ENCODE measurements around the gene NAALADL2. TPM values are rescaled to one million over a fixed set of nuclear protein-coding genes. Genes with fewer than 3 reads are reported as not detected.

Gene NAALADL2
- 6.5 TPM for polyA plus RNA-seq
- long read RNA-seq, donor 1, result 0 reads
- long read RNA-seq, donor 2, result 0 reads
- long read RNA-seq, donor 3, result 0 reads
- long read RNA-seq, donor 4, result 0 reads
- long read RNA-seq, donor 5, result 0 reads
- long read RNA-seq, donor 6, result 0 reads
- long read RNA-seq, donor 7, result 0 reads
- long read RNA-seq, donor 8, result 0 reads
- long read RNA-seq, donor 9, partial matches to known transcripts, result 0 of 1 reads
- long read RNA-seq, donor 9, other reads (novel, unspliced or antisense), result 0 of 1 reads
- long read RNA-seq, donor 10, result 0 reads
- long read RNA-seq, donor 11, result 0 reads

DNA sequence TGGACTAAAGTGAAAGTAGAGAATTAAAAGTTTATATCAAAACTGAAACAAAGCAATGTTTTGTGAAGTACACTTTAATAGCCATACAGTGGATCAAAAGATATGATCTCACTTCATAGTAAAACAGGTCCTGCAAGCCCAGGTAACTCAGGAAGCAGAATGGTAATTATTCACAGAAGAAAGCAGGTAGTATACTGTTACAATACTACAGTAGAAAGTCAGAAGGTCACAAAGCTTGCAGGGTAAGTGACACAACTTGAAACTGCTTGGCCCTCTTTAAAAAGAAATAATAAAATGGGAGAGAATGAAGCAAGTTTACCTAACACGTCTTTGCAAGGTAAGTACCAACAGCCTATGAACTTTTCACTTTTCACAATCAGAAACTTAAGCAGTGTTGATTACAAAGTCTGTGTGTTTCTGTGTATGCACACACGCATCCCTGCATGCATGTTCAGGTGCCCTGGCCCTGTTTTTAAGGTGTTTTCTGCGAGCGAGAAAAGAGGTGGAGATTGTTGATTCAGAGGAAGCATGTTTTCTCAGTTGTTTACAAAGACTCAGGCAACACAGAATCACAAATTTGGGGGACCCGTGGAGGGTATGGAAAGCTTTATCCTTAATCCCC is at the start of gene NAALADL2:
NAALADL2 (plus strand) TSS at position 221 of the 622 bp plus-strand sequence.
- H3K4me1 ChIP-seq (ENCODE audit: control insufficient read depth, insufficient read depth, low read length), result peaks cover 6% of the 10 kb centered on the region
- H3K4me3 ChIP-seq (ENCODE audit: low read length), result peak within 1 kb of the TSS; percentile 6
- H3K27ac ChIP-seq (ENCODE audit: low read length), result peak within 1 kb of the TSS; percentile 61
- no peaks in the 10 kb centered on the region for H3K27me3 ChIP-seq (ENCODE audit: control insufficient read depth, insufficient read depth, low read length)
- no peaks in the 10 kb centered on the region for H3K9me3 ChIP-seq (ENCODE audit: control insufficient read depth, low read depth, low read length)
- WGBS (ENCODE audit: insufficient coverage, low lambda C conversion rate), result no CpG with 5 or more reads among the region's 5 CpGs
- DNase-seq, result peak; percentile 47 to 85
- no peaks in the 10 kb centered on the region for H3K36me3 ChIP-seq (ENCODE audit: control insufficient read depth, insufficient read depth, low read length)

DNA sequence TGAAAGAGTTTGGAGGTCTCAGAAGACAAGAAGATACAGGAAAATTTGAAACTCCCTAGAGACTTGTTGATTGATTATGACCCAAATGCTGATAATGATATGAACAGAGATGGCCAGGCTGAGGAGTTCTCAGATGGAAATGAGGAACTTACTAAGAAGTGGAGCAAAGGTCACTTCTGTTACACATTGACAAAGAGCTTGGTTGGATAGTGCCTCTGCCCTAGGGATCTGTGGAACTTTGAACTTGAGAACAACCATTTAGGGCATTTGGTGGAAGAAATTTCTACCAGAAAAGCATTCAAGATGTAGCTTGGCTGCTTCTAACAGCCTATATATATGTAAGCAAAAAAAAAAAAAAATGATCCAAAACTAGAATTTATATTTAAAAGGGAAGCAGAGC is 48.9 kb upstream of the NAALADL2 start:
- peak overlapping the region; percentile 25 for H3K27ac ChIP-seq (ENCODE audit: low read length)
- H3K4me1 ChIP-seq (ENCODE audit: control insufficient read depth, insufficient read depth, low read length), result peaks cover 17% of the 10 kb centered on the region
- H3K9me3 ChIP-seq (ENCODE audit: control insufficient read depth, low read depth, low read length), result no peaks in the 10 kb centered on the region
- no peaks in the 10 kb centered on the region for H3K27me3 ChIP-seq (ENCODE audit: control insufficient read depth, insufficient read depth, low read length)
- no peak overlapping the region for H3K4me3 ChIP-seq (ENCODE audit: low read length)
- H3K36me3 ChIP-seq (ENCODE audit: control insufficient read depth, insufficient read depth, low read length), result no peaks in the 10 kb centered on the region
- peak; percentile 61 to 83 for DNase-seq

DNA sequence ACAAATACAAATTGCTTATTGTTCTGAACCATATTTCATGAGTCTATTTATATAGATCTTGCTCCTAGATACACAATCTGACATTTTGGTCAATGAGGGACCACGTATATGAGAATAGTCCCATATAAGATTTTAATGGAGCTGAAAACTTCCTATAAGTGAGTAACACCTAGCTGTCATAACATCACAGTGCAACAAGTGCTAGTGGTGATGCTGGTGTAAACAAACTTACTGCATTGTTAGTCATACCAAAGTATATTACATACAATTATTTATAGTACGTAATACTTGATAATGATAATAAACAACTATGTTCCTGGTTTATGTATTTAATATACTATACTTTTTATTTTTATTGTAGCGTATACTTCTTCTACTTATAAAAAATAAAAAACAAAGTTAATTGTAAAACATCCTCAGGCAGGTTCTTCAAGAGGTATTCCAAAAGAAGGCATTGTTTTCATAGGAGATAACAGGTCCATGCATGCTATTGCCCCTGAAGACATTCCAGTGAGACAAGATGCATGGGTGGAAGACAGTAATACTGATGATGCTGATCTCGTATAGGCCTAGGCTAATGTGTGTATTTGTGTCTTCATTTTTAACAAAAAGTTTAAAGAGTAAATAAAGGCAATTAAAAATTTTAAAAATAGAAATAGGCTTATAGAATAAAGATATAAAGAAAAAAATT is 46.8 kb upstream of the NAALADL2 start:
- Histone ChIP-seq H3K36me3 (ENCODE audit: control insufficient read depth, insufficient read depth, low read length) (no peaks in the 10 kb centered on the region), H3K9me3 (ENCODE audit: control insufficient read depth, low read depth, low read length) (no peaks in the 10 kb centered on the region), H3K4me3 (ENCODE audit: low read length) (no peak overlapping the region), H3K27me3 (ENCODE audit: control insufficient read depth, insufficient read depth, low read length) (no peaks in the 10 kb centered on the region), H3K27ac (ENCODE audit: low read length) (no peak overlapping the region), H3K4me1 (ENCODE audit: control insufficient read depth, insufficient read depth, low read length) (peaks cover 17% of the 10 kb centered on the region)
- no peak for DNase-seq
- 100% methylated on average over 2 of the region's 4 CpGs for WGBS (ENCODE audit: insufficient coverage, low lambda C conversion rate)

DNA sequence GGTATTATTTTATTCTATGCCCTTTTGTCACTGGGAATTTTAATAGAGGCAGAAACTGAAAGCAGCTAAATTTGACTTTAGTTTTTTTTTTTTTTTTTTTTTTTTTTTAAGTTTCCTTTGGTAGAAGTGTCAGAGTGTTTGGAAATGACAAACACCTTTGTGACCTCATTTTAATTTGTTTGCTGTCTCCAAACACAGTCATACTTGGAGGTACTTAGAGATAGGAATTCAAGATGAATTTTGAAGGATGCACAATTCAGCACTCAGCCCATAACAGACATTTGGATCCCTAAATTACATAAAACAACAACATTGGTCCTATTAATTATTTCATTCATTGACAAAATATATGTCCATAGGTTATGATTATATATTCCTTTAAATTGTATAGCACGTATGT is 43.4 kb upstream of the NAALADL2 start:
- Histone ChIP-seq H3K27ac (ENCODE audit: low read length) (no peak overlapping the region), H3K9me3 (ENCODE audit: control insufficient read depth, low read depth, low read length) (no peaks in the 10 kb centered on the region), H3K36me3 (ENCODE audit: control insufficient read depth, insufficient read depth, low read length) (no peaks in the 10 kb centered on the region), H3K27me3 (ENCODE audit: control insufficient read depth, insufficient read depth, low read length) (no peaks in the 10 kb centered on the region), H3K4me1 (ENCODE audit: control insufficient read depth, insufficient read depth, low read length) (peaks cover 14% of the 10 kb centered on the region), H3K4me3 (ENCODE audit: low read length) (no peak overlapping the region)
- no peak for DNase-seq
- WGBS (ENCODE audit: insufficient coverage, low lambda C conversion rate), result 91% methylated on average over 1 of the region's 1 CpG

DNA sequence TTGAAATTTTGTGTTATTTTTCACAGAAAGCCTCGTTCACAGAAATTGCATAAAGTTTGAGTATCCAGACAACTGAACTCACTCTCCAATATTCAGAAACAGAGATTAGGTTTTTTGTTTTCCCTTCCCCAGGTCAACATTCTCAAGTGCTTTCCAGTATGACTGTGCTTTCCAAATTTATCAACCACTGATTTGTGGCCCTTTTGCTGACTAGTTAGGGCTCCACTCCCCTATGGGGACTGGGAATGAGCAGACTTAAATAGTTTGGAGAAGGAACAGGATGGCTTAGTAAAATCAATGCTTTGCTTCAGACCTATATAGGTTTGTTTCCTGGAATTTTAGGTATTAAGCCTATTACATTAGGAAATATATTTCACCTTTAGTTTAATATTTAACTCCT is 38.2 kb upstream of the NAALADL2 start:
- 100% methylated on average over 1 of the region's 1 CpG for WGBS (ENCODE audit: insufficient coverage, low lambda C conversion rate)
- no peak for DNase-seq
- Histone ChIP-seq H3K4me3 (ENCODE audit: low read length) (no peak overlapping the region), H3K4me1 (ENCODE audit: control insufficient read depth, insufficient read depth, low read length) (peaks cover 6% of the 10 kb centered on the region), H3K27ac (ENCODE audit: low read length) (no peak overlapping the region), H3K36me3 (ENCODE audit: control insufficient read depth, insufficient read depth, low read length) (no peaks in the 10 kb centered on the region), H3K9me3 (ENCODE audit: control insufficient read depth, low read depth, low read length) (no peaks in the 10 kb centered on the region), H3K27me3 (ENCODE audit: control insufficient read depth, insufficient read depth, low read length) (no peaks in the 10 kb centered on the region)

DNA sequence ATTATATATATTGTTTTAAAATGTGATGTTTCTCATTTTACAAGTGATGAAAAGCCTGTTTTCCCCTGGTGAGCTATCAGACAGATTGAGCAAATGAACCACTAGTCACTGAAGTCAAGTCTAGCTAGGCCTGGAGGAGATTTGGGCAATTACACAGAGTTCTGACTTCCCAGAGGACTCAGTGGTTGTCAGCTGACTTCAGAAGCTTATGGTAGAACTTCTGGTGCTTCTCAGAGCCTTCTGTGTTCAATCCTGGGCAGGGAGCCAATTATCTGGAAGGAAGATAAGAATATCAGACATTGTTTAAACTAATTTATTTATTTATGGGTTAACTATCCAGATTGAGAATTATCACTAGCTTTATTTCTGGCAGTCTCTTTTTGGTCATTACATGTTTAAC is 37.7 kb upstream of the NAALADL2 start:
- H3K36me3 ChIP-seq (ENCODE audit: control insufficient read depth, insufficient read depth, low read length), result no peaks in the 10 kb centered on the region
- DNase-seq, result peak; percentile 21 to 56
- no peaks in the 10 kb centered on the region for H3K9me3 ChIP-seq (ENCODE audit: control insufficient read depth, low read depth, low read length)
- peaks cover 6% of the 10 kb centered on the region for H3K4me1 ChIP-seq (ENCODE audit: control insufficient read depth, insufficient read depth, low read length)
- no peaks in the 10 kb centered on the region for H3K27me3 ChIP-seq (ENCODE audit: control insufficient read depth, insufficient read depth, low read length)
- H3K27ac ChIP-seq (ENCODE audit: low read length), result no peak overlapping the region
- H3K4me3 ChIP-seq (ENCODE audit: low read length), result no peak overlapping the region

DNA sequence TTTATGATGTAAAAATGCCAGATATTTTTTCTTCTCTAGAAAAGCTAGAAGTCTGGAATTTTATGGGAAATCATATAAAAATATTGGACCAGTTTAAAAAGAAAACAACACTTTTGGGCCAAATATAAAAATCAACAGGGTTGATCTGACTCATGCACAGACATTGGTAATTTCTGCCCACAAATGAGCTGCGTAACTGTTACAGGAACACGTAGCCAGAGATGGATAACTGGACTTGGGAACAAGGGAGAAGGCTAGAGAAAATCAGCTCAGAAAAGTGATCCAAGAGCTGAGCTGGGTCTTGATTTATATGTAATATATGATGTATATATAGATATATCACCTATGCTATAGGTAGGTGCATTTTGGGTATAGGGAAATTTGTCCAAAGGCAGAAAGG is 36.8 kb upstream of the NAALADL2 start:
- H3K4me3 ChIP-seq (ENCODE audit: low read length), result no peak overlapping the region
- no CpG with 5 or more reads among the region's 2 CpGs for WGBS (ENCODE audit: insufficient coverage, low lambda C conversion rate)
- no peaks in the 10 kb centered on the region for H3K36me3 ChIP-seq (ENCODE audit: control insufficient read depth, insufficient read depth, low read length)
- no peaks in the 10 kb centered on the region for H3K9me3 ChIP-seq (ENCODE audit: control insufficient read depth, low read depth, low read length)
- DNase-seq, result no peak
- no peaks in the 10 kb centered on the region for H3K27me3 ChIP-seq (ENCODE audit: control insufficient read depth, insufficient read depth, low read length)
- no peak overlapping the region for H3K27ac ChIP-seq (ENCODE audit: low read length)
- H3K4me1 ChIP-seq (ENCODE audit: control insufficient read depth, insufficient read depth, low read length), result peaks cover 6% of the 10 kb centered on the region

DNA sequence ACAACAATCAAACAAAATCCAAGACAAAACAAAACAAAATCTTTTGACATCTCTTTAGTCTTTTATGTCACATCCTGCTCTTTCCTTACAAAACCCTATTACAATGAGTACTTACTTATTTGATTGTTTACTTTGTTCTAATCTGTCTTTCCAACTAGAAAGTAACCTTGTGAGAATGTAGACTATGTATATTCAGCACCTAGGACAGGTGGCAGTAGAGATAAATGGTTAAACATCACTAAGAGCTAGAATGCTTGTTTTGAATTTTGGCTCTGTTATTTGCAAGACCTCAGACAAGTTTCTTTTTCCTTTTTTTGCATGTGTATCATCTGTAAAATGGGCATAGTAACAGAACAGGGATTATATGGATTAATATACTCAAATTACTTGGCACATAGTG is 33.1 kb upstream of the NAALADL2 start:
- no peaks in the 10 kb centered on the region for H3K9me3 ChIP-seq (ENCODE audit: control insufficient read depth, low read depth, low read length)
- peaks cover 6% of the 10 kb centered on the region for H3K4me1 ChIP-seq (ENCODE audit: control insufficient read depth, insufficient read depth, low read length)
- H3K4me3 ChIP-seq (ENCODE audit: low read length), result no peak overlapping the region
- H3K27me3 ChIP-seq (ENCODE audit: control insufficient read depth, insufficient read depth, low read length), result no peaks in the 10 kb centered on the region
- no peaks in the 10 kb centered on the region for H3K36me3 ChIP-seq (ENCODE audit: control insufficient read depth, insufficient read depth, low read length)
- DNase-seq, result no peak
- H3K27ac ChIP-seq (ENCODE audit: low read length), result no peak overlapping the region

DNA sequence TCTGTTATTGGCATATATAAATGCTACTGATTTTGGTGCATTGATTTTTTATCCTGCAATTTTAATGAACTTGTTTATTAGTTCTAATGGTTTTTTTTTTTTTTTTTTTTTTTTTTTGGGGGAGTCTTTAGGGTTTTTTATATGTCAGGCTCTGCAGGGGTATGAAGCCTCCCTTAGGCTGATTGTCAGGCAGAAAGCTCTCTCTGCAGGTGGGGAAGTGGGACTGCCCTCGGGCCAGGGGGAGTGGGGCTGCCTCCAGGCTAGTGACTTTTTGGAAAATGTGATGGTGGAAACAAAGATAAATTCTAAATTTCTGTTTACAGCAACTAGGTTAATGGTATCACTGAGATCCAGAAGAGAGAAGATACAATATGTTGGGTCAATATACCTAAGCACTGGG is 14.4 kb upstream of the NAALADL2 start:
- no peak overlapping the region for H3K27ac ChIP-seq (ENCODE audit: low read length)
- H3K27me3 ChIP-seq (ENCODE audit: control insufficient read depth, insufficient read depth, low read length), result no peaks in the 10 kb centered on the region
- no peaks in the 10 kb centered on the region for H3K36me3 ChIP-seq (ENCODE audit: control insufficient read depth, insufficient read depth, low read length)
- H3K4me1 ChIP-seq (ENCODE audit: control insufficient read depth, insufficient read depth, low read length), result peaks cover 3% of the 10 kb centered on the region
- H3K4me3 ChIP-seq (ENCODE audit: low read length), result no peak overlapping the region
- H3K9me3 ChIP-seq (ENCODE audit: control insufficient read depth, low read depth, low read length), result no peaks in the 10 kb centered on the region
- WGBS (ENCODE audit: insufficient coverage, low lambda C conversion rate), result no CpG with 5 or more reads among the region's 1 CpG
- no peak for DNase-seq

DNA sequence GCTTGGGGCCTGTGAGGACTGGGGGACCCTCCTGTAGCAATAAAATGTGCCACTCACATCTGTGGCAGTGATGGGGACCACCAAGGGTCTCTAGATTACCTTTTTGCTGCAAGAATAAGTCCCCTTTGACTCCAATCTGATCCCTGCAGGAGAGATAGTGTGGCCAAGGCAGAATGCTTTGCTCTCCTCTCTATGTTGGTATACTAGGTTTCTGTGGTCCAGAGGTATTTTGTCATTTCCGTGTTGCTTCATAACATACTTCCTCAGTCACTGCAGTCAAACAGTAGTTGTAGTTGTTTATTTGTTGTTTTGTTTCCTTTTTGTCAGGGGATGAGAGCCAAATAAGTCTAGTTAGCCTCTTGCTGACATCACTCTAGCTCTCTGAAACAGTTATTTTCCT is 13.1 kb upstream of the NAALADL2 start:
- H3K27ac ChIP-seq (ENCODE audit: low read length), result no peak overlapping the region
- H3K4me1 ChIP-seq (ENCODE audit: control insufficient read depth, insufficient read depth, low read length), result peaks cover 3% of the 10 kb centered on the region
- no peak for DNase-seq
- H3K4me3 ChIP-seq (ENCODE audit: low read length), result no peak overlapping the region
- 100% methylated on average over 1 of the region's 1 CpG for WGBS (ENCODE audit: insufficient coverage, low lambda C conversion rate)
- no peaks in the 10 kb centered on the region for H3K27me3 ChIP-seq (ENCODE audit: control insufficient read depth, insufficient read depth, low read length)
- H3K9me3 ChIP-seq (ENCODE audit: control insufficient read depth, low read depth, low read length), result no peaks in the 10 kb centered on the region
- no peaks in the 10 kb centered on the region for H3K36me3 ChIP-seq (ENCODE audit: control insufficient read depth, insufficient read depth, low read length)

DNA sequence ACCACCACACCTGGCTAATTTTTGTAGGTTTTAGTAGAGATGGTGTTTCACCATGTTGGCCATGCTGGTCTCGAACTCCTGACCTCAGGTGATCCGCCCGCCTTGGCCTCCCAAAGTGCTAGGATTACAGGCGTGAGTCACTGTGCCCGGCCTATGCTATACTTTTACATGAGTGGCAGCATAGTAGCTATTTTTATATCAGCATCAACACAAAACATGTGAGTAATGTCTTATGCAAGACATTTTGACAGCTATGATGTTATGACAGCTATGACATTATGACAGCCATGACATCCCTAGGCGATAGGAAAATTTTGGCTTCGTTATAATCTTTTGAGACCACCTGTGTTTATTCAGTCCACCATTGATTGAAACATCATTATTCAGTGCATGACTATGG is 4.1 kb upstream of the NAALADL2 start:
- Histone ChIP-seq H3K4me1 (ENCODE audit: control insufficient read depth, insufficient read depth, low read length) (peaks cover 3% of the 10 kb centered on the region), H3K9me3 (ENCODE audit: control insufficient read depth, low read depth, low read length) (no peaks in the 10 kb centered on the region), H3K27ac (ENCODE audit: low read length) (no peak overlapping the region), H3K36me3 (ENCODE audit: control insufficient read depth, insufficient read depth, low read length) (no peaks in the 10 kb centered on the region), H3K27me3 (ENCODE audit: control insufficient read depth, insufficient read depth, low read length) (no peaks in the 10 kb centered on the region), H3K4me3 (ENCODE audit: low read length) (no peak overlapping the region)
- WGBS (ENCODE audit: insufficient coverage, low lambda C conversion rate), result no CpG with 5 or more reads among the region's 7 CpGs
- no peak for DNase-seq

Data from large intestine (tissue), 12 donors.